HG03469 (cell line): ENCODE measurements around the gene LMO1.

Source experiments
- ATAC-seq: cut with Tn5 transposase; IDR thresholded peaks from one replicate; pipeline ENCODE4 v1.9.1; 2021; ENCODE audit warnings: mild to moderate bottlenecking, moderate library complexity, moderate number of reproducible peaks; ENCODE audit not compliant: unreplicated experiment

The LMO1 gene

DNA sequence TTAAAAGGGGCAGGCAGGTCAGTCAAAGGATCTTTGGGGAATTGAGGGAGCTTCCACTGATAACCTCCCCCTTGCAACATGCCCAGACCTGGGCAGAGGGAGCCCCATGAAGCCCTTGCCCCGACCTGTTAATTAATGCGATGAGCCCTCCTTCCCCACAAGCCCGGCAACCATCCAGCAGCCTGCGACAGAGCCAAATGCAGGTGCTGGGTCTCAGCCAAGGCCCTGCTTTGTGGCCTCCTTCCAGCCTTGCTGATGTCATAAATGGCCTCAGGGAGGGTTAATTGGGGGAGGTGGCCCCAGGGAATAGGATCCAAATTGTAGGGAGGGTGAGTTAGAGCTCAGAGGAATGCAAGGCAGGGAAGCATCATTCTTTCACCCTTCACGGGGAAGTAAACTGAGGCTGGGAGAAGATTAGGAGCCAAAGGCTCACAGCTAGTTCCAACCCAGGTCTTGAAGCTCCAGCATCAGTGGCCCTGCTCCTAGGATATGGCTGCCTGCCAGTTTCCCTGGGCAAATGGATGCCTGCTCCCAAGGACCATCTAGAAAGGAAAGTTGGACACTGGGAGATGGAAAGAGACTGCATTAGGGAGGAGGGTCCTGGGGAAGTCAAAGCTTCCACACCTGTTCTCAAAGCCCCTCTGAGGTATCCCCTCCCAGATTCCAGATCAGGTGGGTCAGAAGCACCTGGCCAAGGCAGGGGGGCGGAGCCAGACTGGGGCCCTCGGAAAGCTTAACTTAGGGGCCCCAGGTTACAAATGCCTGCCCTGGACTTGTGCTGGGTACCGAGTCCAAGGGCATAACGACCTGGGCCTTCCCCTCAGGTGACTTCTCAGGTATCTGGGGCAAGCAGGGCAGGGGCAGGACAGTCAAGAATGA lies 34.1 kb downstream of the LMO1 start:
- ATAC-seq = no peak

DNA sequence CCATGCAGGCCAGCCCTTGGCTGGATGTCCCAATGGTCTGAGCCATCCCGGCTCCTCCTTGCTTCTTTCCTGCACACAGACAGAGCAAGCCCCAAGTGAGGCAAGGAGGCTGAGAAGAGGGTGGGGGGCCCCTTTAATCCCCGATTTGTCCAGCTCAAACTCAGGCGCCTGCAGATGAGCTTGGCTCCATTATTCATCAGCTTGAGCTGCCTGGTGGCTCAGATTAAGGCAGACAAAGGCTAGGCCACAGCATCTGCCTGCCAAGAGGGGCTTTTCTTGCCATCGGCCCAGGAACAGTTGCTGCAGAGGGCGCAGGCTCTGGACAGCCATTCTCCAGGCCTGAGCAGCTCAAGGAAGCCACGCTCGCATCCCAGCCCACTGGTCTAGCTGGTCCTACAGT lies 35.4 kb downstream of the LMO1 start:
- ATAC-seq = no peak

DNA sequence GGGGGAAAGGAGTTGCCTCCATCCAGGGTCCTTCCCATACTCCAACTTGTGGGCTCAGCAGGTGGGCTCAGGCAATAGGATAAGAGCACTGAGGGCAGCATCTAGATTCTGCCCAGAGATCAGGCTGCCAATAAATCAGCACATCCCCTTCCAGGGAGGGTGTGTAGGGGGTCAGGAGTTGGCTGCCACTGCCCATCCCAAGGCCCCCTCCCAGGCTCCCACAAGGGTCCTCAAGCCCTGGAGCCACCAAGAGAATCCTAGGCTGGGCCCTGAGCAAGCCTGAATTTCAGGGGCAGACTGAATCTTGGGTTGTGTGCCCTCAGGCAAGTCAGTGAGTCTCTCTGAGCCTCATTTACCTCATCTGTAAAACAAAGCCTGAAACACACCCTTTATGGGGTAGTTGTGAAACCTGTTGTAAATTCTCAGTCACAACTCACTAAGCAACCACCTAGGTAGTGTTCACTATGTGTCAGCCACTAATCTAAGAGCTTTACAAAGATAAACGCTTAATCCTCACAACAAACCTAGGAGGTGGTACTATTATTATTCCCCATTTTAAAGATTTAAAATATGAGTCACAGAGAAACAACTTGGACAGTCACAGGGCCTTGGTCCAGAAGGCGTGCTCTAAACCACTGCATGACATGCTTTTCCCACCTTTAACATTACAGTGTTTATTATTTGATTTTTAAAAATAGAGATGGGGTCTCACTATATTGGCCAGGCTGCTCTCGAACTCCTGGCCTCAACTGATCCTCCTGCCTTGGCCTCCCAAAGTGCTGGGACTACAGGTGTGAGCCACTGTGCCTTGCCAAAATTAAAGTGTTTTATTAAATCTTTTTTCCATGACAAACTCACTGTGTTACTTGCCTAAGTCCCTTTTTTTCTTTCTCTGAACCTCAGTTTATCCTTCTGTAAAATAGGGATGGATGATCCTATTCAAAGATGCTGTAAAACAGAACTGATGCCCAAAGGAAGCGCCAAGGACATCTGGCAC lies 36.2 kb downstream of the LMO1 start:
- ATAC-seq = no peak

DNA sequence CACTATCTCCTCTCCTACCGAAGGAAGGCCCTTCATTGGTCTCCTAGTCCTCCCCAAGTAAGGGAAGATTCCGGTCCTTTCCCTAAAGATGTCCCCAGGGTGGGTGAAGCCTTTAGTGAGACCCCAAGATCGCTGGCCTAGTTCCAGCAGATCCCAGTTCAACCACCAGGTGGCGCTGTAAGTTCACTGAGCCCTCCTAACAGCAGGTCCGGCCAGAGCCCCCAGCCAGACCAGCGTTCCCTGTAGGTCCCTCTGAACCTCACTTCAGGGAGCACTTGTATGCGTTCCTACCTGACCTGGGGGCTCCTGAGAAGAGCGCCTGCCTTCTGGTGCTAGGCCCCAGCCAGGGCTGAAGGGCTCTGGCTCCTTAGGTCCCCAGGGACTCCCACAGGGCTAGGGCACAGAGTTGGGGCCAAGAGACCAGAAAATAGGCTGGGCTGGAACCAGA lies 38.1 kb downstream of the LMO1 start:
- ATAC-seq = no peak

DNA sequence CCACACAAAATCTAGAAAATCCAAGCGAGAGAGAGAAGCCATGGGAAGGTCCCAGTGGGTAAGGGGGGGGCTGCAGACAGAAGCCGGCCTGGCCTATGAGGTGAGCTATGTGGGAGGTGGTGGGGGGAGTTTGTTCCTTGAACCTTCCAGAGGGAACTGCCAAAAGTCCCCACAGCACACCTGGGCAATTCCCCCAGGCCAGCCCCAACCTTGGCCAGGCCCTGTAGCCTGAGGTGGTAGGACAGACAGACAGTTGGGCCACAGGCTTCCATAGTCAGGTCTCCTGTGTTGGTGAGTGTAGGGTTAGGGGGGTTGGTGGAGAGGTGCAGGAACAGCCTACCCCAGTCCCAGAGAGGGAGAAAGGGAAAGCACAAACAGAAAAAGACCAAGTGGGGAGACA lies 39.0 kb downstream of the LMO1 start:
- ATAC-seq = no peak

DNA sequence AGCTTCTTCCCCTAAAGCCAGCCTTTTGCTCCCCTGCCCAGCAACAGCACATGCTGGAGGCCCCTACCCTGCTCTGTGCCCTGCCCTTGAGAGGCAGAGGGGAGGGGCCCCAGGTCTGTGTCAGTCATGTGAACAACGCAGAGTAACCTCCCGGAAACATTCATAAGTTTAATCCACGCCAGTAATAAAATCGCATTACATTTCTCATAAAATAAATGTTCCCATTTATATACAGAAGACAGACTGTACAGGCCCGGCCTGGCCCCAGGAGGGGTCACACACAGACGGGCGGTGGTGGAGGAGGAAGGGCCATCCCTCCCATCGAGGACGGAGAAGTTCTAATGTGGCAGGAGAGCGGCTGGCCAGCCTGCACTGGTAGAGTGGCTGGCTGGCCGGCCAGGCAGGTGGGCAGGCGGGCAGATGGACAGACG lies 39.5 kb downstream of the LMO1 start:
- ATAC-seq = no peak

DNA sequence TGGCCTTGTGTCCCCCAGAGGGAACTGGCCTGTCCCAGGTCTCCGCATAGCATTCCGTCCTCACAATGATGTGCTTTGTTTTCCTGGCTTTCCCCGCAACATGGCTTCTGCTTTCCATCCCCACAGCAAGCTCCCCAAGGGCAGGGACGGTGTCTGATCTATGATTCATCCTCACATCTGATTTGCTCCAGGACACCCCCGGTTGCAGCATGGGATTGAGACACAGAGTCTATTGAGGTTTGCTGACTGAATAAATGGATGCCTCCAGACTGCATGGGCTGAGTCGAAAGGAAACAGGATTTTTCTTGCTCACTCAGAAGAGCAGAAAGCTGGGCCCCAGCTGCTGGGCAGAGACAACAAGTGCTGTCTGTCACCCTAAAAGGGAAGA lies 40.2 kb downstream of the LMO1 start:
- ATAC-seq = no peak

DNA sequence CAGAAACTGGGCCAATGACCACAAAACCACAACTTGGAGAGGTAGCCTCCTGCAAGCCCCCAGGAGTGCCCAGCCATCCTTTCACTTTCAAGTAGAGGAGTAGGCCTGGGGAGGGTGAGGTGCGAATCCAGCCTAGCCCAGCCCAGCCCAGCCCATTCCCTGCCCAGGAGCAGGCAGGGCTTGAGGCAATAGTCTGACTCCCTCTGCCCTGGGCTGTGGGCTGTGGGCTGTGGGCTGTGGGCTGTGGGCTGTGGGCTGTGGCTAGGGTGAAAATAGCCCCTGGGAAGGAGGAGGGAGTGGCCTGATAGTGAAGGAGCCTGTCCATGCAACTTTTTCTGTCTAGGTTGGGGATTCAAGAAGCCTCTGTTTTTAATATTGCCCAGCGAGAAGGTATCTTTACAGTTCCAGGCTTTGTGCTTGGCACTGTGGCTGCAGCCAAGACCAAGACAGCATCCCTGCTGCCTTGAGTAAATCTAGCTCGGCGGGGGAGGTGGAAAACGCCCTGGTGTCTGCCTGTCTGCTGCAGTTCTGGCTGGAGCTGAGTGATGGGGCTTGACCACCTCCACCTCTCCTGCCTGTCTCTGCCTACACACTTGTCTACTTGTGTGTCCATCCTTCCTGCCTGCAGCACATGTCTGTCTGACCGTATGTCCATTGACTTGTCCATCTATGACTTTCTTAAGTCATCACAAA lies 40.7 kb downstream of the LMO1 start:
- ATAC-seq = no peak

DNA sequence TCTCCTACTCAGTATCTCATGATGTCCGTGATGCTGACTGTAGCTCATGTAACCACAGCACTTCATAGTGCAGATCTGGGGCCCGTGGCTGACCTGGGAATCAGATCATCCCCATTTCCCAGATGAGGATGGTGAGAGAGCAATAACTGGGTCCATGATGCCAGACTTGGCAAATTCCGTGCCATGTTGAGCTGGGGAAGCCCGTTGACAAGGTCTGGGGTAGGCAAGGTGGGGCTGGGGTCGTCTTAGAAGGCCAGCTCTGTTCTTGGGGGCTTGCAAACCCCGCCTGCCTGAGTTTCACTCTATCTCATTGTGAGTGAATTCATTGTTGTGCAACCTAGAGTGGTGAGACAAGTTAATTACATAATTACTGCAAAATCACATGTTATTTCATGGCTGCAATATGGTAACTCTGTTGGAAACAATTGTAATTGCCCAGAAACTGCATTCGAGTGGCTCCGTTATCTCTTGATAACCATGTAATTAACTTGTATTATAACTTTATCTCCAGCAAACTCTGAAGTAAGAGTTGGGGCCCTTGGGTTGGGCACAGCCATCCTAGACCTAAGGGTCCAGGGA lies 41.7 kb downstream of the LMO1 start:
- no peak for ATAC-seq

DNA sequence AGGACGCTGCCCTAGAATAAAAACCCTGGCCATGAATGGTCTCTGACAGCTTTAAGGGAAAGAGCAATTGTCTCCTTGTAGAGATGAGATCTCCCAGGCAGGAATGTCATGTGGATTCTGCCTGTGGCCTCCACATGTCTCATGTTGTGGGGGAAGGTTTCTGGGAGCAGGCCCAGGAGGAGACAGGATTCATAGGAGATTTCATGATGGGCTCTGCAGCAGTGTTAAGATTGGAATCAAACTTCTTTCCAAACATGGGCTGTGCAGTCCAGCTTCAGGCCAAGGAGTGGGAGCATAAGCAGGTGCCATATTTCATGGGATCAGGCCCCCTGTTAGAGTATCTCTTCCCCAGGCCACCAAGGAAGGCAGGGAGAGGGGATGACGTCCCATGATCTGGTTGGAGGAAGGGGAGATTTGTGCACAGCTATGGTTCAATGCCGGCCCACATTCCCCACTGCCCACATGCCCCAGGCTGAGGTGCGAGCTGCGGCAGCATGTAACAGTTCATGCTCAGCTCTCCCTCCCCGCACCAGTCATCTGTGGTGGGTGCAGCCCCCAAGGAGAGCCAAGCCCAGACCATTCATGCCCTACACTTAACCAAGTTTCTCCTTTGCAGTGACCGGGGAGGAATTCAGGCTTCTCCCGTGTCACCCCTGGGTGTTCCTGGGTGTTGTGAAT lies 42.5 kb downstream of the LMO1 start:
- no peak for ATAC-seq

DNA sequence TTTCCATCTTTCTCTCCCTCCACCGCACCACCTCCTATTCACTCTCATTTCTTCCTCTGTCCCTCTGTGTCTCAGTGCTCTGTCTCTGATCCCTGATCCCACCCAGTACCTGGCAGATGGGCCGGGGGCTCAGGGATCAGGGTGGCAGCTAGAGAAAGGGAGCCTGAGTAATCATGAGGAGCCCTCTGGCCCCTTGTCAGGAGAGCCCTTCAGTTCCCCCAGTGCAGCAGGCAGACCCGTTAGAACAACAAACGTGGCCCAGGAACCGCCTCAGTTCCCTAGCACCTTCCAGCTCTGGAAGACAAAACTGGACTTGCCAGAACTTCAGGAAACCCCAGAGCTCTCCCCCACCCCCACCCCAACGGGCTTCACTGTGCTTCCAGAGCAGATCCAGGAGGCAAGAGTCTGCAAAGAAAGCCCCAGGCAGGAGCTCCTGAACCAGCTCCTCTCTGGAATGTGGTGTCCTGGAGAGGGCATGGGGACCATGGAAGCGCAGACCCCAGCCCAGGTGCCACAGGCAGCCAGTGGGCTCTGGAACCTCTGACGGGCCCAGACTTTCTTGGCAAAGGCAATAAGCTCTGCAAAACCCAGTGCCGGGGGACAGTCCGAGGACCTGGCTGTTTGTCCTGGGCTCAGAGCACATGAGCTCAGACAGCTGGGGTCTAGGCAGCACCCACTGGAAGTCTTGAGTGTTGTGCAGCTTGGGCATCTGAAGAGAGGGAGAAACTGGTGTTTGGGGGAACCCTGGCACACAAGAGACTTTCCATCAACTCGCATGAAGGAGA lies 43.2 kb downstream of the LMO1 start:
- no peak for ATAC-seq

DNA sequence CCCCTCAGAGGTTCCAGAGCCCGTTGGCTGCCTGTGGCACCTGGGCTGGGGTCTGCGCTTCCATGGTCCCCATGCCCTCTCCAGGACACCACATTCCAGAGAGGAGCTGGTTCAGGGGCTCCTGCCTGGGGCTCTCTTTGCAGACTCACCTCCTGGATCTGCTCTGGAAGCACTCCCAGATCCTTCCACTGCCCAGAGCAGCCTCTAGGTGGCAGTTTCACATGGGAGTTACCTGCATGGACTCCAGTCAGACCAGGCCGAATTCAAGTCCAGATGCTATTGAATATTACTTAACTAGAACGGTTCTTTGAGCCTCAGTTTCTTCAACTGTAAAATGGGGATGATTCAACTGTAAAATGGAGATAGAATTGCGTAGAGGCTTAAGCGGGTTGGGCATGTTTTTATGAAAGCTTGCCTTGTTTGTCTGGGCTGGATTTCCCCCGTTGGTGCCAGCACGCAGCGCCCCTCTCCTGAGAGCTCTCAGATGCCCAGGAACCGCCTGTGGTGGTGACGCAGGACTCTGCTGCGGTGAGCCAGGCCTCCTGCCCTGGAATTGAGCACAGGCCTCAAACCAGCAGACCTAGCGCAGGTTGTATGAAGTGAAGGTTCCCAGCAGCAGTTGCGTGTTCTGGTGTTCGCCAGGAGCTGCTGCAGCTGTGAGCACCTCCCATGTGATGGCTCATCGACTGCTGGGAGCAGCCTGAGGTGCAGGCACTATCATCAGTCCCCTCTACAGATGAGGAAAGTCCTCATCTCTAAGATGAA lies 44.2 kb downstream of the LMO1 start:
- no peak for ATAC-seq

DNA sequence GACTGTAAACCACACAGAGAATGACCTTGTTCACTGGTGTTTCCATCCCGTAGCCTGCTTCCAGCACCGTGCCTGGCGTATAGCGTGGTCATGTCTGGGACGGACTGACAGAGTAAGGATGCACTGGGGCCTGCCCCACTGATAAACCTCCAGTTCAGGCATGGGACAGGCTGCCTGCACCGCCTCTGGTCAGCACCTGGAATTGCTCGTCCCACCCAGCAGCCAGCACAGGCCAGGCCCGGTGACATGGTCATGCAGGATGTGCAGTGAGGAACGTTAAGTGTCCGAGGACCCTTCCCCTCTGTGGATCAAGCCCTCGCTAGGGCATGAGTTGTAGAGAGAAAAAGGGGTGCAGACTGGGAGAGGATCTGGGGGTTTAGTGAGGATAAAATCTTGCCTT lies 44.8 kb downstream of the LMO1 start:
- ATAC-seq = no peak

DNA sequence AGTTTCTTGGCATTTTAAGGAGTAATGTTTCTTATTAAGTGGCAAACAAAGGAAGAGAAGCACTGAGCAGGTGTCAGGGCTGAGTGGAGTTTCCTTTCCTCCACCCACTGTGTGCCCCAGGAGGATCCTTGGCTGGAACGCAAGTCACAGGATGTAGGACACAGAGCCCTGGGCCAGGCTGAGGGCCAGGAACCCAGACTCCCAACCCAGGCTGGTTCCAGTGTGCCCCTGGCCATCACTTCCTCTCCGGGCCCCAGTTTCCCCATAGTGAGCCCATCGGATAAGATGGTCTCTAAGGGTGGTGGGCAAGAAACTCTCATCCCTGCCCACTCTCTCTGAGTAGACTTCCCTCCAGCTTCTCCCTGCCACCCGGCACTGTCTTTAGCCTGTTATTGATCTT lies 45.3 kb downstream of the LMO1 start:
- ATAC-seq = no peak

DNA sequence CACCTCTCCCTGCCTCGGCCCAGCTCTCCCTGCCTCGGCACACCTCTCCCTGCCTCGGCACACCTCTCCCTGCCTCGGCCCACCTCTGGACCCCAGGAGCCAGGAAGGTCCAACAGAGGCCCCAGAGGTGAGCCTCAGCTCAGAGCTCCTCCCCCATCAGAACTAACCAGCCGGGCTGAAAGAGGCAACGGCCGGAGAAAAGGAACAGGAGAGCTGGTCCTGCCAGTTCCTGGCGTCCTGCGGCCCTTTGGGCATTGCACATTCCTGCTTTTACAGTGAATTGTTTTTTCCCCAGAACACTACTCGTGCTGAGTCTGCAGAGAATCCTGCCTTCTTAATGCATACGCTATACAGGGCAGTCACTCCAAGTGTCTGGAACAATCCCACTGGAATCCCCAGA lies 45.8 kb downstream of the LMO1 start:
- ATAC-seq = no peak

DNA sequence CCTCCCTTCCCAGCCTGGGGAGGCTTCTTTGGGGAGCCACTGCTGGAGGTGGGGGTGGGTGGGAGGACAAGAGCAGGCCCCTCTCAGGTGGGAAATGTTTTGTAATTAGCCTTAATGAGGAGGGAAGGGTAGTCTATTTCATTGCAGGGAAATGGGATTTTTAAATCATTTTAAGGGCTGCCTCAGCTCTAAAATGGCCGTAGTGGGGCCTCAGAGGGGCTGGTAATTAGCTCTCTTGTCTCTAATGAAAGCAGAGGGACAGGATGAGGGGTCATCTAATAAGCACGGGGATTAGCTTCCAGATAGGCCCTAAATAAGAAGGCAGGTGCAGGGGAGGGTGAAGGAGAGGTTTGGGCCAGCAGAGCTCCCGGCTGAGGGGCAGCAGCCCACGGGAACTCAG lies 46.5 kb downstream of the LMO1 start:
- no peak for ATAC-seq

DNA sequence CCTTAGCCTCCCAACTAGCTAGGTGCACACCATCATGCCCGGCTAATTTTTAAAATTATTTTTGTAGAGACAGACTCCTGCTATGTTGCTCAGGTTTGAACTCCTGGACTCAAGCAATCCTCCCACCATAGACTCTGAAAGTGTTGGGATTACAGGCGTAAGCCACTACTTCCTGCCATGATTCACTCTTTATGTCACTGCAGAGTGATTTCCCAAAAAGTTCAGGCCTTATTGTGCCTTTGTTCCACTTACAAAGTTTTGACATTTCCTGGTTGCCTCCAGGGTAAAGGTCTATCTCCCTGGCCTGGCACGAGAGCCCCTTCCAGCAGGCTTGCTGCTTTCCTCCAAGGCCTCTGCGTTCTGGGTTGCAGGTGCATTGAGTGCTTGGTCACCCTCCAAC lies 50.3 kb downstream of the LMO1 start:
- ATAC-seq = no peak

DNA sequence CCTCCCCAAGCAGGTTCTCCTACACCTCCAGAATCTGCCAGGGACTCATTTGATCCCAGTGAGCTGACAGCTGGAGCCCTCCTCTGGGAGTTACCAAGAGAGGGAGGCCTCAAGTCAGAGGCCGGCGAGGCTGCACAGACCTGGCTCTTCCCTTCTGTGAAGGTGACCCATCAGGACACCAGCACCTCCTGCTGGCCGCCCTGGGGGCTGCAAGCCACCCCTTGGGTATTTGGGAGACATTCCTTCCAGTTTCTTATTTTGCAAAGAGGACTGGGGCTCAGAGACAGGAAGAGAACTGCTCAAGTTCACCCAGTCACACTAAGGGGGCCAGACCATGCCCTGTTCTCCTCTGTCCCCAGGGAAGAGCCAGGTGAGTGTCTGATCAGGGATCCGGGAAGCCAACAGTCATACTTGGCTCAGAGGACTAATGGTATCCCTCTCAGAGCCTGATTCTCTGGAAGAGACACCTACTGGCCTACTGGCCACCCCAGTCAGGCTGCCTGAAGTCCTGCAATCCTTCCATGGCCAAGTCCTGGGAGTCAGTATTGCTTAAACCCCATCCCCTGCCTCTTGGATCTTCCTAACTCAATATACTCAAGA lies 54.4 kb downstream of the LMO1 start:
- ATAC-seq = no peak
